BE2C (cell line): ENCODE data around the gene BMPR1B.

Source experiments
- DNase-seq: peaks from one replicate; pipeline ENCODE4 v3.0.0-alpha.2; 2020
- H3K27me3 ChIP-seq: fragments of 250-450 bp; sonication (Bioruptor Pico); 2 replicates; pipeline ENCODE4 v1.5.1; 2020; ENCODE audit warnings: mild to moderate bottlenecking
- H3K36me3 ChIP-seq: fragments of 250-450 bp; sonication (Bioruptor Pico); 2 replicates; pipeline ENCODE4 v1.5.1; 2020; ENCODE audit warnings: mild to moderate bottlenecking
- H3K4me1 ChIP-seq: fragments of 250-450 bp; sonication (Bioruptor Pico); 2 replicates; pipeline ENCODE4 v1.5.1; 2020
- H3K4me3 ChIP-seq: 2 replicates; pipeline ENCODE4 v1.5.1; 2011; ENCODE audit warnings: low read depth, low read length
- H3K9me3 ChIP-seq: fragments of 250-450 bp; sonication (Bioruptor Pico); 2 replicates; pipeline ENCODE4 v1.5.1; 2020
- TF ChIP-seq, protein P1 (sequence below): IDR thresholded peaks from 2 replicates; pipeline ENCODE4 v1.5.1; 2012; ENCODE audit warnings: mild to moderate bottlenecking, low read depth, low read length

BMPR1B gene

DNA sequence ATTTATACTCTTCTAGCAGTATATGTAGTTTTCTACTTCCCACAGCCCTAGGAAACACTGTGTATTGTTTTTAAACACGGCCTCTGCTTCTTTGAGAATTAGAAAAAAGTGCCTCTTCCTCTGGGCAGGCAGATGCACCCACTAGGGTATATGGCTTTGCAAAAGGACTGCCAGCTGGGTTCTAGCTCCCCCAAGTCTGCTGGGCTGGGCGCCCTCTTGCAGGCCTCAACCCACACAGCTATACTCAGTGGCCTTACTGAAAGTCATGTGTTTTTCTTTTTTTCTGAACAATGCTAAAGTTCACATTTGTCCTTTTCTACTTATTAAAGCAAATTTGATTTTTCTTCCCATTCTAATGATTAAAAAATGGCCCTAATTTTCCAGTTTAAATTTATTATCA is 35.5 kb upstream of the BMPR1B start:
- Histone ChIP-seq H3K9me3 (no peaks in the 10 kb centered on the region), H3K27me3 (no peaks in the 10 kb centered on the region), H3K4me1 (no peaks in the 10 kb centered on the region), H3K4me3 (no peak overlapping the region), H3K36me3 (no peaks in the 10 kb centered on the region)
- TF ChIP-seq, protein P1, sequence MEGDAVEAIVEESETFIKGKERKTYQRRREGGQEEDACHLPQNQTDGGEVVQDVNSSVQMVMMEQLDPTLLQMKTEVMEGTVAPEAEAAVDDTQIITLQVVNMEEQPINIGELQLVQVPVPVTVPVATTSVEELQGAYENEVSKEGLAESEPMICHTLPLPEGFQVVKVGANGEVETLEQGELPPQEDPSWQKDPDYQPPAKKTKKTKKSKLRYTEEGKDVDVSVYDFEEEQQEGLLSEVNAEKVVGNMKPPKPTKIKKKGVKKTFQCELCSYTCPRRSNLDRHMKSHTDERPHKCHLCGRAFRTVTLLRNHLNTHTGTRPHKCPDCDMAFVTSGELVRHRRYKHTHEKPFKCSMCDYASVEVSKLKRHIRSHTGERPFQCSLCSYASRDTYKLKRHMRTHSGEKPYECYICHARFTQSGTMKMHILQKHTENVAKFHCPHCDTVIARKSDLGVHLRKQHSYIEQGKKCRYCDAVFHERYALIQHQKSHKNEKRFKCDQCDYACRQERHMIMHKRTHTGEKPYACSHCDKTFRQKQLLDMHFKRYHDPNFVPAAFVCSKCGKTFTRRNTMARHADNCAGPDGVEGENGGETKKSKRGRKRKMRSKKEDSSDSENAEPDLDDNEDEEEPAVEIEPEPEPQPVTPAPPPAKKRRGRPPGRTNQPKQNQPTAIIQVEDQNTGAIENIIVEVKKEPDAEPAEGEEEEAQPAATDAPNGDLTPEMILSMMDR = no peak
- DNase-seq = no peak

DNA sequence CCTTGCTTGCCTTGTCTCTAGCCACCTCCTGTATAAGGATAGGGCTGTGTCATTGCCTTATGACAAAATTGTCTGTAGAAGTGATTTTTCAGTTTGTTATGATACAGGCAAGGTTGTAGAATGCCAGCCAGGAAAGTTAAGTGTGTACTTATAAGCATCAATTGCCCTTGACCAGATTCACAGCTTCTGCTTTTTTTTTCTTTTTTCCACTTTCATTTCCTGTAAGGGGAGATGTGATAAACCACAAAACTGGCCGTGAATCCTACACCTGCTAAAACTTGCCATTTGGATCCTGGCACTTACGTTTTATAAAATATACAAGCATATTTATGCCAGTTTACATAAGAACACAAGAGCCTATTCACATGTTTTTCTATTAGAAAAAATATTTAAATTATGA is 35.0 kb upstream of the BMPR1B start:
- H3K4me1 ChIP-seq = no peaks in the 10 kb centered on the region
- H3K36me3 ChIP-seq = no peaks in the 10 kb centered on the region
- DNase-seq = no peak
- no peaks in the 10 kb centered on the region for H3K27me3 ChIP-seq
- no peaks in the 10 kb centered on the region for H3K9me3 ChIP-seq
- H3K4me3 ChIP-seq = no peak overlapping the region
- TF ChIP-seq, protein P1 = no peak

DNA sequence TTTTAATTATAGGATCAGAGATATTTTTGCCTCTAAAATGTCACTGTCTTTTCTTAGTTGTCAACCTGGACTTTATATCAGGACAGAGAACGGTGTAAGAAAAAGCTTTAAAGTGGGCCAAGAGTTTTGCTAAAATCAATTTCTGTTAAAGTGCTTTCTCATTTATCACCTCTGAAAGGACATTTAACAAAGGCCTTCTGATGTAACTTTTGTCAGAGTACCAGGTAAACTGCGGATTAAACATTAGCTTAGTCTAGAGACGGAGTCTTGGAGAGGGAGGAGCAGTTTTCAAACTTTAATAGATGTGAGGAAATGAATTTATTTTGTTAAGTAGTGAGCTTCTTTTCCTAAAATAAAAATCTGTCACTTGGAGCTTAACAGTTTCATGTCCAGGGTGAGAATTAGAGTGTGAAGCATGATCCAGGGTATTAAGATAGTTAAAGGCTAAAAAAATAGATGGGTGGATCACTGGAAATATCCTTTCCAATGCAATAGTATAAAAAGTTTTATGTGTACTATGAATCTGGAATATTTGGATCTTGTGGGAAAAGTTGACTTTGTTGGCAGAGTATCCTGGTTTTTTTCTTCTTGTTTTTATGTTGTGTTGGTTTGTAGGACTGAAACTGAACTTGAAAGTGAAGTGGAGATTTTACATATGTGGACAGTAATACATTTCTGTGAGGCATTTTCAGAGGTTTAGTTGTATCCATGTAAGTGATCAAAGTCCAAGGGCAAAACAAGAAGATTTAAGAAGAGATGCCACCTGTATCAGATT is 33.6 kb upstream of the BMPR1B start:
- TF ChIP-seq, protein P1 = no peak
- Histone ChIP-seq H3K4me3 (no peak overlapping the region), H3K36me3 (no peaks in the 10 kb centered on the region), H3K27me3 (no peaks in the 10 kb centered on the region), H3K4me1 (no peaks in the 10 kb centered on the region), H3K9me3 (no peaks in the 10 kb centered on the region)
- no peak for DNase-seq

DNA sequence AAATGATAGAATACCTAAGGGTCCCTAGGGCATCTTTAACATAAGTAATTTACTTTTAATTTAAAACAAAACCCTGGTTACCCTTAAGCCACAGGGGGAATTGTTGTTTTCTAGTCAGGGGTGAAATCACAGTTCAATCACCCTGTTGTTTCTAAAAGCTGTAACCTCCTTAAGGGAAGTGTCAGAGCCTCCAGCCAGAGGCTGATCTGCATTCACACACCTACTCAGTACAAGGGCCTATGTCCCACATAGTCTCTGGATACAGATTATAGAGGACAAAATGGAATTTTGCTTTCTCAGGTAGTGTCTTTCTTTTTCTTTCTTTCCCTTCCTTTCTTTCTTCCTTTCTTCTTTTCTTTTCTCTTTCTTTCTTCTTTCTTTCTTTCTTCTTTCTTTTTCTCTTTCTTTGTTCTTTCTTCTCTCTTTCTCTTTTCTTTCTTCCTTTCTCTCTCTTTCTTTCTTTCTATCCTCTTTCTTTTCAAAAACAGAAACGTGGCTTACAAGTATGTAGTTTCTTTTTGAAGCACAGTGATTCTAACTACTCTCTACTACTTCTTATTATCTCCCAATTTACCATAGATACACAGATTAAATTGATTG is 31.1 kb upstream of the BMPR1B start:
- no peaks in the 10 kb centered on the region for H3K27me3 ChIP-seq
- no peak for DNase-seq
- TF ChIP-seq, protein P1 = no peak
- H3K9me3 ChIP-seq = no peaks in the 10 kb centered on the region
- H3K4me1 ChIP-seq = no peaks in the 10 kb centered on the region
- no peaks in the 10 kb centered on the region for H3K36me3 ChIP-seq
- no peak overlapping the region for H3K4me3 ChIP-seq

DNA sequence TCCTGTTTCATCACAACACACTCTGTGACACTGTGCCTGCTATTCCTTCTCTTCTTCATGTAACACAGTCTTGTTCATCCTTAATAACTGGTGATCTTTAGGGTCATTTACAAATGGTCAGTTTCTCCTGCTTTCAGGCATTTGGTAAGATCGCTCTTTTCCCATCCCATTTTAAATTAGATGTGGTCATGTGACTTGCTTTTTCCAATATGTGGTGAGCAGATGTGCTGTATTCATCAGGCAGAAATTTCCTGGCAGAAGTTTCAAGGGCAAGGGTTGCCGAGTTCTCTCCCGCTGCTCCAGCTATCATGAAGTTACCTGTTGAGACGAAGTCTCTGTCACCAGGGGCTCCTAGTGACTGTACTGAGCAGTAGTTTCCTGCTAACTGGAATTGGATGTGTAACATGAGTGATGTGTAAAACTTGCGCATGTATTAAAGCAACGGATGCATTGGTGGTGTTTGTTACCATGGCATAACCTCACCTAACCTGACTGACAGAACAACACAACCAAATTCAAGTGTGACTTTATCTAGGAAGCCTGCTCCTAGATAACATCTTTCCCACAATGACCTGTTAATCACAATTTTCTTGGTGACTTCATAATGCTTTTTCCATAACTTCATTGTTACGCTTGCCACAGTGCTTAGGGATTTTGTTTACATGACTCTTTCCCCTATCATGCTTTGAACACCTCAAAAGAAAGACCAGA is 29.5 kb upstream of the BMPR1B start:
- no peak for DNase-seq
- H3K27me3 ChIP-seq = no peaks in the 10 kb centered on the region
- H3K4me3 ChIP-seq = no peak overlapping the region
- H3K9me3 ChIP-seq = no peaks in the 10 kb centered on the region
- no peaks in the 10 kb centered on the region for H3K4me1 ChIP-seq
- no peaks in the 10 kb centered on the region for H3K36me3 ChIP-seq
- TF ChIP-seq, protein P1 = no peak

DNA sequence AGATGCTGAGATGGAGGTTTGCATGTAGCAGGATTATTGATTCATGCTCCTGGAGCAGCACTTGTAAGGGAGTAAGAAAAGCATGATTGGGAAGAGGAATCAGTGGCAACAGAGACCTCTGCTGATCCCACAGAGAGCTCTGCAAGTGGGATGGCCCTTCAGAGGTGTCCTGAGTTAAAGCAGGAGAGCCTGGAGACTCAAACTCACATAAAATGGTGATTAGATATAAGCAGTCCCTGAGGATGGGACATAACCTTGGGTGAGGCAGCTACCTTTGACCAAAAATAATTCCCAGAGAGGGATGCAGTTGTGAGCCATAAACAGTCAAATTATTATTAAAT is 25.4 kb upstream of the BMPR1B start:
- no peaks in the 10 kb centered on the region for H3K4me1 ChIP-seq
- H3K36me3 ChIP-seq = no peaks in the 10 kb centered on the region
- no peaks in the 10 kb centered on the region for H3K9me3 ChIP-seq
- H3K4me3 ChIP-seq = no peak overlapping the region
- DNase-seq = no peak
- TF ChIP-seq, protein P1 = no peak
- H3K27me3 ChIP-seq = no peaks in the 10 kb centered on the region
